ENCODE measurements around the gene BOLL.
"Not testable (repeated sequence)": the region's sequence is repeated elsewhere in the genome, so short reads cannot be mapped to it uniquely, and the experiment has no call there.

Gene BOLL

GRCh38 chr2:197706839-197707207 lies 78.3 kb downstream of the BOLL start:
- DNase-seq (ENCODE audit: low read depth), result no peak

- DNase-seq (ENCODE audit: low read depth), result no peak
Observed at GRCh38 chr2:197705912-197706838, 78.9 kb downstream of the BOLL start.

- DNase-seq (ENCODE audit: low read depth), result peak; percentile 93
Observed at GRCh38 chr2:197705121-197705911, 79.8 kb downstream of the BOLL start, which contains the start of gene MARS2. Gene MARS2, plus strand, starts transcription at chr2:197705369. Its CDS starts 37 bp downstream, at chr2:197705406.

- DNase-seq (ENCODE audit: low read depth), result no peak
Observed at GRCh38 chr2:197704434-197705120, 80.5 kb downstream of the BOLL start.

- DNase-seq (ENCODE audit: low read depth), result no peak
Observed at GRCh38 chr2:197700960-197701359, 84.2 kb downstream of the BOLL start.

- not testable (repeated sequence) for DNase-seq (ENCODE audit: low read depth)
Observed at GRCh38 chr2:197699724-197700123, 85.4 kb downstream of the BOLL start.

GRCh38 chr2:197696571-197696970 lies 88.5 kb downstream of the BOLL start:
- not testable (repeated sequence) for DNase-seq (ENCODE audit: low read depth)

- DNase-seq (ENCODE audit: low read depth), result not testable (repeated sequence)
Observed at GRCh38 chr2:197695971-197696370, 89.1 kb downstream of the BOLL start.

- DNase-seq (ENCODE audit: low read depth), result not testable (repeated sequence)
Observed at GRCh38 chr2:197695206-197695605, 89.9 kb downstream of the BOLL start.

GRCh38 chr2:197677483-197677882 lies 107.6 kb downstream of the BOLL start:
- DNase-seq (ENCODE audit: low read depth), result no peak

- DNase-seq (ENCODE audit: low read depth), result no peak
Observed at GRCh38 chr2:197677056-197677455, 108.1 kb downstream of the BOLL start.

Measured in activated T-helper 1 cell treated with Interleukin-2 at 50 U/mL for 16 hours (primary cell).